Esophagus mucosa (tissue), 1 donor: ENCODE data around the gene CDH12. TPM values are rescaled to one million over a fixed set of nuclear protein-coding genes. Genes with fewer than 3 reads are reported as not detected.

Experiments used
- ATAC-seq: fragments of 200-7000 bp; cut with Tn5 transposase; one replicate; pipeline ENCODE4 v1.9.1; 2020
- total RNA-seq: library from RNA; stranded (reverse); gene quantifications from one replicate; pipeline ENCODE4 v1.2.4, GENCODE V29; 2023
- donor health status: DM: yes; HTN: yes; CAD: no.

Gene CDH12
- total RNA-seq, 1 donor from 2014 or later, result not detected

- no peak for ATAC-seq
Measured at GRCh38 chr5:21817668-21818369, 1035.3 kb downstream of the CDH12 start.

DNA sequence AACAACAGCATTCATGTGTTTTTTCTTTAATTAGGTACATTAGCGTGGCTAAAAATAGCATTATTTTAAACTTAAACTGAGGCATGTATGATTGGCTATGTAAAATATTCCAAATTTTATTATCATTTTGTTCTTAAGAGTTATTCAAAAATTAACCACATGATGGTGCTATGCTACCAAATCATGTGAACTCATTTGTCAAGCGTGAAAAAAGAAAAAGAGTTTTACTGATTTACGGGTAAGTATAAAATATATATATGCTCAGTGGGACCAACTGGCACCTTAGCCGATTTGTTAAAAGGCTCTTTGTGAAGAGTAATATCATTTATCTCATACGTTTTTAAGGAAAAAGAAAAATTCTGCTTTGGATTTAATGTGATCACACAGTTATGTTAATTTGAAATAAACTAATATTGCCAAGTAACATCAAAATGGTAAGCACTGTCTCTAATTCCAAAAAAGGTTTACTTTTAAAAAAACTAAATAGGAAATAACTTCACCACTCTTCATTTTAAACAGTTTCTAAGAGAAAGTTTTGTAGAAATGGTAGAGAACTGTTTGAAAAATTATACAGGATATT lies 1042.3 kb downstream of the CDH12 start:
- no peak for ATAC-seq

DNA sequence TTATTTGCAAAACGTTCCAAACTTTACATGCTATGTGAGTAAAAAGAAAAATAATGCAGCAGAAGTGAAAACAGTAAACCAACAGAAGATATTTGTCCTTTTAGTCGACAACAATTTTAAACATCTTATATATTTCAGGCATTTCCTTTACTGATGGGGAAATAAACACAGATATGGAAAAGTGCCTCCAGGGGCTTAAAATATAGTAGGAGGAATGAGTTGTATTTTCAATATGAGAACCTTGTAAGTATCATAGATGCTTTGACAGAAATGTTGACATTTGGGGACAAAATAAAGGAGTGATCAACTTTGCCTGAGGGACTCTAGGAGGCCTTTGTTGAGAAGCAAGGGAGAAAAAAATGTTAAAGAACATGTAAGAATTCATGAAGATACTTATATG lies 1043.5 kb downstream of the CDH12 start:
- ATAC-seq, result no peak

DNA sequence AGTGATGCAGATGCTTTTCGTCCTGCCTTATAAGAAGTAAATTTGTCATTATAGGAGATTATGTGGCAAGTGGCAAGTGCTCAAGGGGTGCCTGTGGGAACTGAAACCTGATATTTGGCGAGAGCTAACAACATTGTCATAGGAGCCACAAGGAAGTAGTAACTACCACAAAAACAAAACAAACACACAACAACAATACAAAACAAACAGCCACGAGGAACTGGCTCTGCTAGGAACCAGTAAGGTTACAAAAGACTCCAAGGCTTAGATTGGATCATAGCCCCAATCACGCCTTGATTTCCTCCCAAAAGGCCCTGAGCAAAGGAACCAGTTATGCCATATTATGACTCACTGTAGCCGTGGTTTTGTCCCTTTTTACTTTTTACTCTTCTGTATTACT lies 1045.2 kb downstream of the CDH12 start:
- peak; percentile 98 for ATAC-seq

DNA sequence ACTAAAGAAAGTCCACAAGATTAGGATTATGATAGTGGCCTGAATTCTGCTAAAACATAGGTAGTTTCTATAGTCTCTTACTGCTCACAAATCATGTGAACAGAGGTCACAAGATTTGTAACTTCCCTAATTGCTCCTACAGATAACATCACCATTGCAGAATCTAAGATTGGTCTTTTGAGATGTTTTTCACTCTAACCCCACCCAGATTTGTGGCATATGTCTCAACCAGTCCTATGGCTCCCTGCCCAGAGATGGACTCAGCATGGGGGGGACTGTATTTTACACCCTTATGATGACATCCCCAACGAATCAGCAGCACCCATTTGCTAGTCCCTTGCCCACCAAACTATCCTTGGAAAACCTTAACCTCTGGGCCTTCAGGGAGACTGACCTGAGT lies 1046.2 kb downstream of the CDH12 start:
- ATAC-seq, result peak; percentile 46

- no peak for ATAC-seq
Measured at GRCh38 chr5:21806271-21806670, 1046.9 kb downstream of the CDH12 start.

DNA sequence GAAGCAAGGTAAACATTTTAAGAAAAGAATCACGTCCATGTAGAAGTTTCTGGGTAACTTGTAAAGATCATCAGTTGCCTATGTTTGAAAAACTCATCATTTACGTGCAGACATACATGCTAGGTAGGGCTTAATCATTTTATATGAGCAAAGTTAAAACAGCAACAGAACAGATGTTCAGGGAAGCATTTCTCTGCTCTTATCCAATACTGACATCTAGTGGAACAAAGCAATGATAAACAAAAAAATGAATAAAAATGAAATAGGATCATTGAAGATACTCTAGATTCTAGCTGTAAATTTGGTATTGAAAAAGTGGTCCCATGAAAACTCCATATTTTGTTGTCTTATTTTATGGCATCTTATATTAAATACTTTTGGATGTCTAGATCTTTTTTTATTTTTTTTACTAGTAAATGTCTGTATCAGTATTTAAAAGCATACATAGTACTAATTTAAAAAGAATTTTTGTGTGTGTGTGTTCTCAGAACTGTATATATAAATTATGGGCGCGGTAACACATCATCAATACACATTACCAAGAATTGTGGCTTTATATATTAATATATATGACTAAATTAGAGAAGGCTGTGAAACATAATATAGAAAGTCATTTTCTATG lies 1050.2 kb downstream of the CDH12 start:
- peak; percentile 46 for ATAC-seq

- no peak for ATAC-seq
Measured at GRCh38 chr5:21802100-21802499, 1051.0 kb downstream of the CDH12 start.

DNA sequence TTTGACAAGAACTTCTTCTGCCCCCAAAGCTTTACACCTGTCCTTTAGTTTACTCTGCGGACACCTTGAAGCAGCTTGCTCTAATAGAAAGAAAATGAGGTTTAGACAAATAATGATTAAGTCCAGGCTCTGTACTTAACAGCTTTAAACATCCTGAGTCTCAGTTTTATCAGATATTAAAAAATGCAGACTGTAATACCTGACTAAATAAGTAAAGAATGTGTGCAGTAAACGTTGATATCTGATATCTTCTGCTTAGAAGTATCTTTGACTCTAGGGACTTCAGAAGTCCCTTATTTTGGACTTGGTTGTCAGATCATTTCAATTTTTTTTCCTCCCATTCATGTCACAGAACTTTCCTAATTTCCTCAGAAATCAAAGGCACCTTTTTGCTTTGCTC lies 1060.4 kb downstream of the CDH12 start:
- no peak for ATAC-seq

- no peak for ATAC-seq
Measured at GRCh38 chr5:21791304-21791703, 1061.8 kb downstream of the CDH12 start.

DNA sequence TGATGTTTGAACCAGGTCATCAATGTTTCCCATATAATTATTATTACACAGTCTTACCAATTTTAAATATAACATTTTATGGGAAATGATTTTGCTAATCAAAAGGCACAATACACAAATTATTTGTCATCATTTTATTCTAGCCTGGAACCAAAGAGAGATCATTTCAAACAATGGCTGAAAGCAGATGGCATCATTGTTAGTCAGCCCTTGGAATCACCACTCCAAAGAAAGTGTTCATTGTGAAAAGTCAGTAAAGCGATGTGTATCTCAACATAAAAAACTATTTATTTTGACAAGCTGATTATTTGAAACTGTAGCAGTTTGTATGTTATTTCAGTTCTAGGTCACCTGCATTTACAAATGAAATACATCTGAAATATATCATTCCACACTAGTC lies 1068.7 kb downstream of the CDH12 start:
- no peak for ATAC-seq

DNA sequence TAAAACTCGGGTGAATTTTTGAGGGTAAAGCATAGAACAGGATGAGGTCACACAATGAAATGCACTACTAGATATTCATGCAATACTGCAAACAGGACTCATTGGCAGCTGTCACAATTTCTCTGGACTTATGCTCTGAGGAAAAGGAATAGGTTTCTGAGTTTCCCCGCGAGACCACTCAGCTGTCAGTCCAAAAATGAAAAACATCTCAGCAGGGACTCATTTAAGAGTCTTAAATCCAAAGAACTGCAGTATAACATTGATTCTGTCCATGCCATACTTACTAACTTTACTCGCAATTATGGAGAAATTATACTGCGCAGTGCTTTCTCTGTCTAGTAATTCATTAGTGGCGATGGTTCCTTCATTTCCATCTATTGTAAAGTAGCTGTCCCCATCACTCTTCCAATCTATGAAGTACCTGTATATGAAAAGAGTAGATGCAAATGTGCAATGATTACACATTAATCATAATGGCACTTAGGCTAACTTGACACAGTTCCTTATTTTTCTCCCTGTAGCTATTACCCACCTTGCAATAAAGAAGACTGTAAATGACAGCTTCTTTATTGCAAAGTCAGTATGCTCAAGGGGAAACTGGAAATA lies 1070.0 kb downstream of the CDH12 start:
- ATAC-seq, result no peak

GRCh38 chr5:21776466-21776865 lies 1076.7 kb downstream of the CDH12 start:
- ATAC-seq, result no peak

DNA sequence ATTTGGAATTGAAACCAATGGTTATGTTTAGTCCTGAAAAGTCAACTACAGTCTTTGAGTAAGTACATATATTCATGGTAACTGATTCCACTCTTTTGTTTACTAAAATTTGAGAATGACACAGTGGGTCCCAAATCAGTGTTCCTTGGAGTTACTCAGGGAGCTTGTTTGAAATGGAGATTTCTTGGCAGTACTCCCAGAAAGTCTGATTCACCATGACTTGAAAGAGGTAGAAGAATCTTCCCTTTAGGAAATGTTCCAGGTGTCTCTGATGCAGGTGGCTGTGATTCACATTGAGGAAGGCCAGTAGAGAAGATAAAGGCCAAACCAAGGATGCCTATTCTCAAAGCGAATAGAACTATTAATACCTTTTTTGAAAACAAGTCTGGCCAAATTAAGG lies 1078.3 kb downstream of the CDH12 start:
- ATAC-seq, result peak; percentile 80

DNA sequence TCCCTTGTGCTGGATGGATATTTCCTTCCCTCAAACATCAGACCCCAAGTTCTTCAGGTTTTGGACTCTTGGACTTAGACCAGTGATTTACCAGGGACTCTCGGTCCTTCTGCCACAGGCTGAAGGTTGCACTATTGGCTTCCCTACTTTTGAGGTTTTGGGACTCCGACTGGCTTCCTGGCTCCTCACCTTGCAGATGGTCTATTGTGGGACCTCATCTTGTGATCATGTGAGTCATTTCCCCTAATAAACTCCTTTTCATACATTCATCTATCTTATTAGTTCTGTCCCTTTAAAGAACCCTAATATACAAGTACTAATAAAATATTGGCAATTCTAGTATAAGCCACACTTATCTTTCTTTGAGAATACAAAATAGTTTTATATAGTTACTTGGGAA lies 1078.9 kb downstream of the CDH12 start:
- ATAC-seq, result no peak

GRCh38 chr5:21773456-21773855 lies 1079.7 kb downstream of the CDH12 start:
- no peak for ATAC-seq

GRCh38 chr5:21765406-21765805 lies 1087.7 kb downstream of the CDH12 start:
- no peak for ATAC-seq

DNA sequence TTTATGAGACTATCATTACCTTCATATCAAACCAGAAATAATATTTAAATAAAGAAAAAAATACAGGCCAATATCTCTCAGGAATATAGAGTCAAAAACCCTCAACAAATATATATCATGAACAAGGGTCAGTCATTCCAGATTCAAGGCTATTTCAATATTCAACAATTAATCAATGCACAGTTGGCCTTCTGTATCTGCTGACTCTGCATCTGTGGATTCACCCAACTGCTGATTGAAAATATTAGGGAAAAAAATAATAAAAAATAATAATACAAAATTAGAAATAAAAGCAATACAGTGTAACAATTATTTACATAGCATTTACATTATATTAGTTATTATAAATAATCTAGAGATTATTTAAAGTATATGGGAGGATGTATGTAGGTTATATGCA lies 1114.0 kb downstream of the CDH12 start:
- ATAC-seq, result no peak

DNA sequence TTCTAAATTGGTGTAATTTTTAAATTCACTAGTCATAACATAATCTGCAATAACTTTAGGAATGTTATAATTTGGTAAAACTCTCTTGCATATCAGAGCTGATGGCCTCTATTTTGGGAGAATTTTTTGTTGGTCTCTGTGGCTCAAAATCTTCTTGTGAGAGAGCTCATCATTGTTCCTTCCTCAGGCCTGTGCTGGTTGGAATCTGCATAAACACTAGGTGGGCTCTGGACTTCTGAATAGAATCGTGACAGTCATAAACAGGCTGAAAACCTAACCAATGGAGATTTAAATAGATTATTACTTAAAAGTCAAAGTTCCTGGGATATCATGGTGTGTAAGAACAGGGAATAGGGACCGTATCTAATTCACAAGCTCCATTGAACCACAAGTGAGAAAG lies 1129.6 kb downstream of the CDH12 start:
- ATAC-seq, result no peak

- no peak for ATAC-seq
Measured at GRCh38 chr5:21711866-21712758, 1141.0 kb downstream of the CDH12 start.

- ATAC-seq, result no peak
Measured at GRCh38 chr5:21709770-21710169, 1143.4 kb downstream of the CDH12 start.

DNA sequence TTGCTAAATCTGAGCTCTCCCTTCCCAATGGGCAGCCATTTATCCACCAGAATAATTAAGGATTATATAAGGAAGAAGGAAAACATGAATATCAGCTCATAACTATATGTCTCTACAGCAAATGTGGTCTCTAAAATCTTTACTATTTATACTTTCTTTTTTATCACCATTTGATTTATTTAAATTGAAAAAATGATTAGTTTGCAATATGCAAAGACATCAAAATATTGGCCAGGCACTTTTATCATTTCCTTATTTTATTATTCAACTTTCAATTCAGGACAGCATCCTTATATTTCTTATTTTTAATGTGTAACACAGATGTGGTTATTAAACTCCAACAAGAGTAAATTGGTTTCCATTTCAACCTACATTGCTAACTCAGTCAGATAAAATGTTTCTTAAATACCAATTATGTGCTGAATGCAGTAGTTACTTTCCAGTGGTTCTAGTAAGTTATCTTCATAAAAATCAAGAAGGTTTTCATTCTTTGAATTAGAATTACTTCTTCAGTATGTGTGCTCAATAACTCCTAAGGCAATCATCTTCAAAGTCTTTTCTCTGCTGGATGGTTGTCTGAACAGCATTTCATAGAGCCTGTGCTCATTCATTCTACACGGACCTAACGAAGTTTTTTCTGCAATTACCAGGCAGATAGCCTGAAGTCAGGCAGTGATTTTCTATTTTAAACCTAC lies 1148.0 kb downstream of the CDH12 start:
- no peak for ATAC-seq
